AG09319 (cell line): ENCODE results near the gene NSG2.

ENCODE experiments used
- DNase-seq: peaks from one replicate; pipeline ENCODE4 v3.0.0-alpha.2; 2010; ENCODE audit warnings: low read depth; ENCODE audit errors: extremely low read depth
- CTCF ChIP-seq: IDR thresholded peaks from 2 replicates; pipeline ENCODE4 v1.5.1; 2011; ENCODE audit warnings: low read depth, mild to moderate bottlenecking, inconsistent platforms, low read length, moderate library complexity

The NSG2 gene

DNA sequence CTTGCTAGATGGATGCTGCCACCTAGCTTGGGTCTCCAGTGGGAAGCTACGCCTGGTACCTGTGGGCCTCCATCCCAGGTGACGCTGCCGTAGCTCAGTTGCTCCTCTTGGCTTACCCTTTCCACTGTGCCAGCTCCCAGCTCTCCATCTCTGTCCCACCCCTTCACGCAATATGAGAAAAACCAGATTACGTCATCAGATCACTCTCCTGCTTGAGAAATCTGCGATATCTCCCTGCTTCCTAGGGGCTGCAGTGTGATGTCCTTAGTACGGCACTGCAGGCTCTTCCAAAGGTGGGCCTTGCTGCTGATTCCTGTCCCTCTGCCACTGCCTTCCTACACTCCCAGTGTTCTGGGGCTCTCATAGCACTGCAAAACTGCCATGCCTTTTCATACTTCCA is 28.9 kb downstream of the NSG2 start:
- no peak for DNase-seq
- TF ChIP-seq CTCF, result no peak

DNA sequence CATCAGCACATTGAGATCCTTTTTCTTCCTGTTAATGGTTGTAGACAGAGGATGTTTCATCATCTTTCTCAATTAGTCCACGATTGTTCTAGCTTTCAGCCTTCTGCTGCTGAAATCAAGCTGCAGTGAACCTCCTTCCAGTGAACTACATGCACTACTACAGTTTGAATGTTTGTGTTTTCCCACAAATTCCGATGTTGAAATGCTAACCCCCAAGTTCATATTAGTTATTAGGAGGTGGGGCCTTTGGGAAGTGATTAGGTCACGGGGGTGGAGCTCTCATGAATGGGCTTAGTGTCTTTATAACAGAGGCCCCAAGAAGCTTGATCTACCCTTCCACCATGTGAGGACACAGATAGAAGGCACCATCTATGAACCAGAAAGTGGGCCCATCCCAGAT is 32.9 kb downstream of the NSG2 start:
- no peak for TF ChIP-seq CTCF
- no peak for DNase-seq

GRCh38 chr5:174082286-174082685 is 36.8 kb downstream of the NSG2 start:
- no peak for DNase-seq
- TF ChIP-seq CTCF, result no peak

DNA sequence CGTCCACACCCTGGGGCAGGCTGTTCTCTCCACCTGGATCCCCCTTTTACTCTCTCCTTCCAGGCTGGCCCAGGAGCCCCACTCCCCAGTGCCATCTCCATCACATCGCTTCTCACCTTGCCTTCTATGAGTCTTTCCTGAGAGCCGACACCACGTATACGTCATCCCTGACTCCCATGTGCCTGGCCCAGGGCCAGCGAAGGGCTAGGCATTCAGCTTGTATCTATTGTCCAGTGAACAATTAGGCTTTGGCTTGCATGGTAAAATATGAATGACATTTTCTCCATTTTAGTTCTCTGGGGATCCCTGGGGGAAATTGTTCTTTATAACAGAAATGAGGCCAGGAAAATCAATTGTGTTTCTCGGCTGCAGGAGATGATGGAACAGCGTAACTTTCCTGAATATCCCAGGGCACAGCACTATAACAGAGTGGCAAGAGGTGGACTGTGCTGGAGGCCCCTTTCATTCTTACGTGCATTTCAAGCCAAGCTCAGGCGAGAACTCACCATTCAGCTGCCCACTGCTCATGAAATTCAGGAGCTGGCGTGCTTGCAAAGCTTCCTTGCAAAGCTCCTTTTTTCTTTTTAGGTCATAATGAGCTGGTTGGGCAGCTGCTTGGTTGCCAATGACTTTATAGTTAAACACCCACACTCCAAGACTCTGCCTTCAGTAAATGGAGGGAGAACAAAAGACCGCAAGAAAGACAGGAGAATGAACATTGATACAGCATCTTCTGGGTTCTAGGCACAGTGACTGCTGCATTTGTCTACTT is 37.7 kb downstream of the NSG2 start:
- TF ChIP-seq CTCF, result no peak
- DNase-seq, result no peak

GRCh38 chr5:174084691-174085154 is 39.2 kb downstream of the NSG2 start:
- no peak for TF ChIP-seq CTCF
- no peak for DNase-seq

DNA sequence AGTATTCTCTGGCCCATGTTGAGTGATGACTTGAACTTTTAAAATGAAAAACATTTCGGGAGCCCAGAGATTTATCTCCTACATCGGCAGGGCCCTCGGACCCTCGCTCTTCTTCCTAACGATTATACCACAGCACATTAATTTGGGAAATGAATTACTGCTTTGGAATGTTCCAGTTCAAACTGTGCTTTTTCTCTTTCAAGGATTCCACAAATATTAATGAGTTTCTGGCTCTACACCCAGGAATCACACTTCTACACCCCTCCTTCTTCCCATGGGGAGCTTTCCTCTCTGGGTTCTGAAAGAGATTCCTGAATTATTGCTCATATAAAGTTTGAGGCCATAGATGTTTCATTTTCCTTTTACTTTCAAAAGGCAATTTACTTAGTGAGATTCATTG is 41.2 kb downstream of the NSG2 start:
- TF ChIP-seq CTCF, result no peak
- no peak for DNase-seq

DNA sequence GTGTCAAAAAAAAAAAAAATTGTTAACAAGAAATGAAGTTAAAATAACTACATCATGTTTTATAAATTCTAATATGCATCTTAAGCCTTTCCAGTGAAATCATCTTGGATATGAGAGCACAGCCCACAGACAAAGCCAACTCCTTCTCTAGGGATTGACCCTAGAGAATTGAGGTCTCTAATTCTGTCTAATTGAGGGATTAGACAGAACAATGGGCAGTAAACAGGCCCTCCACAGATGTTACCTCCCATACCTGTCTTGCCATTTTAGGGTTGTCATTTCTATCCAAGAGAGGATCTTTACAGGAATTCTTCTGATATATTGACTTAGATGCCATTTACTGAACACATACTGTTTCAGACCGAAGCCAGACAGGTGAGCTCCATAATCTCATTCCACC is 42.3 kb downstream of the NSG2 start:
- no peak for DNase-seq
- TF ChIP-seq CTCF, result no peak
